ENCODE results near the gene MPPED1. TPM values are rescaled to one million over a fixed set of nuclear protein-coding genes. Genes with fewer than 3 reads are reported as not detected.
A peak's percentile ranks its signal among the peaks of the same experiment; 100 is the strongest.

MPPED1 gene
- polyA plus RNA-seq, 4 donors: 0.56 to 1.3 (median 0.74) TPM

- DNase-seq (ENCODE audit: low read depth in 4 of 4, low spot score in 2 of 4): no peak
Observed at GRCh38 chr22:43442386-43443151, 30.8 kb downstream of the MPPED1 start.

GRCh38 chr22:43443152-43443471 is 31.3 kb downstream of the MPPED1 start:
- no peak for DNase-seq (ENCODE audit: low read depth in 4 of 4, low spot score in 2 of 4)

GRCh38 chr22:43446037-43446803 is 34.4 kb downstream of the MPPED1 start:
- no peak for DNase-seq (ENCODE audit: low read depth in 4 of 4, low spot score in 2 of 4)

- DNase-seq (ENCODE audit: low read depth in 4 of 4, low spot score in 2 of 4): no peak
Observed at GRCh38 chr22:43446916-43447315, 35.1 kb downstream of the MPPED1 start.

- no peak for DNase-seq (ENCODE audit: low read depth in 4 of 4, low spot score in 2 of 4)
Observed at GRCh38 chr22:43447380-43447779, 35.6 kb downstream of the MPPED1 start.

- no peak for DNase-seq (ENCODE audit: low read depth in 4 of 4, low spot score in 2 of 4)
Observed at GRCh38 chr22:43448048-43448447, 36.2 kb downstream of the MPPED1 start.

- no peak for DNase-seq (ENCODE audit: low read depth in 4 of 4, low spot score in 2 of 4)
Observed at GRCh38 chr22:43449205-43449830, 37.5 kb downstream of the MPPED1 start.

GRCh38 chr22:43449831-43450225 is 38.0 kb downstream of the MPPED1 start:
- no peak for DNase-seq (ENCODE audit: low read depth in 4 of 4, low spot score in 2 of 4)

- DNase-seq (ENCODE audit: low read depth in 4 of 4, low spot score in 2 of 4): no peak
Observed at GRCh38 chr22:43451371-43452050, 39.7 kb downstream of the MPPED1 start.

- peak in 2 of 4 donors; percentile 17 to 29 for DNase-seq (ENCODE audit: low read depth in 4 of 4, low spot score in 2 of 4)
Observed at GRCh38 chr22:43455846-43456245, 44.0 kb downstream of the MPPED1 start.

- DNase-seq (ENCODE audit: low read depth in 4 of 4, low spot score in 2 of 4): no peak
Observed at GRCh38 chr22:43457002-43457401, 45.2 kb downstream of the MPPED1 start.

GRCh38 chr22:43462701-43463100 is 50.9 kb downstream of the MPPED1 start:
- DNase-seq (ENCODE audit: low read depth in 4 of 4, low spot score in 2 of 4): no peak

- DNase-seq (ENCODE audit: low read depth in 4 of 4, low spot score in 2 of 4): no peak
Observed at GRCh38 chr22:43464809-43465208, 53.0 kb downstream of the MPPED1 start.

GRCh38 chr22:43465291-43466015 is 53.6 kb downstream of the MPPED1 start:
- no peak for DNase-seq (ENCODE audit: low read depth in 4 of 4, low spot score in 2 of 4)

GRCh38 chr22:43466710-43467109 is 54.9 kb downstream of the MPPED1 start:
- DNase-seq (ENCODE audit: low read depth in 4 of 4, low spot score in 2 of 4): no peak

- DNase-seq (ENCODE audit: low read depth in 4 of 4, low spot score in 2 of 4): peak in 1 of 4 donors; percentile 65
Observed at GRCh38 chr22:43467216-43467940, 55.6 kb downstream of the MPPED1 start.

- DNase-seq (ENCODE audit: low read depth in 4 of 4, low spot score in 2 of 4): no peak
Observed at GRCh38 chr22:43470253-43470652, 58.4 kb downstream of the MPPED1 start.

- DNase-seq (ENCODE audit: low read depth in 4 of 4, low spot score in 2 of 4): no peak
Observed at GRCh38 chr22:43470941-43471585, 59.2 kb downstream of the MPPED1 start.

- no peak for DNase-seq (ENCODE audit: low read depth in 4 of 4, low spot score in 2 of 4)
Observed at GRCh38 chr22:43471606-43472135, 59.9 kb downstream of the MPPED1 start.
